Neural progenitor cell (in vitro differentiated cells): ENCODE measurements around the gene ANKDD1B. TPM values are rescaled to one million over a fixed set of nuclear protein-coding genes. Genes with fewer than 3 reads are reported as not detected.

Source experiments
- DNase-seq: peaks from one replicate; pipeline ENCODE4 v3.0.0-alpha.2; 2016; ENCODE audit warnings: low spot score
- H2AFZ ChIP-seq: fragments of 200-600 bp; sonication (generic); replicated peaks from 2 replicates; pipeline ENCODE4 v1.6.1; 2016; ENCODE audit warnings: antibody characterized with exemption
- H3F3A ChIP-seq: fragments of 200-600 bp; sonication (generic); 2 replicates; pipeline ENCODE4 v1.6.1; 2016; ENCODE audit warnings: antibody characterized with exemption, low read depth
- H3K27ac ChIP-seq: fragments of 200-600 bp; sonication (generic); 2 replicates; pipeline ENCODE4 v1.5.1; 2016; ENCODE audit warnings: mild to moderate bottlenecking
- H3K27me3 ChIP-seq: fragments of 200-600 bp; sonication (generic); 2 replicates; pipeline ENCODE4 v1.6.1; 2016; ENCODE audit warnings: mild to moderate bottlenecking, moderate library complexity
- H3K36me3 ChIP-seq: fragments of 200-600 bp; sonication (generic); 2 replicates; pipeline ENCODE4 v1.5.1; 2016
- H3K4me1 ChIP-seq: fragments of 200-600 bp; sonication (generic); 2 replicates; pipeline ENCODE4 v1.6.1; 2016; ENCODE audit warnings: mixed run types
- H3K4me2 ChIP-seq: fragments of 200-600 bp; sonication (generic); 2 replicates; pipeline ENCODE4 v1.6.1; 2016
- H3K4me3 ChIP-seq: fragments of 200-600 bp; sonication (generic); 2 replicates; pipeline ENCODE4 v1.5.1; 2016
- H3K79me2 ChIP-seq: fragments of 200-600 bp; sonication (generic); 2 replicates; pipeline ENCODE4 v1.6.1; 2016; ENCODE audit warnings: low read depth
- H3K9ac ChIP-seq: fragments of 200-600 bp; sonication (generic); 2 replicates; pipeline ENCODE4 v1.6.1; 2016
- H3K9me3 ChIP-seq: fragments of 200-600 bp; sonication (generic); 2 replicates; pipeline ENCODE4 v1.5.1; 2016; ENCODE audit warnings: low read depth
- H4K20me1 ChIP-seq: fragments of 200-600 bp; sonication (generic); 2 replicates; pipeline ENCODE4 v1.6.1; 2016; ENCODE audit warnings: low read depth
- H3K27ac Mint-ChIP-seq: 3 replicates; pipeline ENCODE4 v1.8.0; 2021; ENCODE audit warnings: mixed read lengths
- H3K27me3 Mint-ChIP-seq: 2 replicates; pipeline ENCODE4 v1.8.0; 2022; ENCODE audit warnings: low read depth, mild to moderate bottlenecking, inconsistent platforms, moderate library complexity, mixed read lengths; ENCODE audit not compliant: insufficient read depth
- H3K36me3 Mint-ChIP-seq: 3 replicates; pipeline ENCODE4 v1.8.0; 2021; ENCODE audit warnings: mixed read lengths
- H3K4me1 Mint-ChIP-seq: 3 replicates; pipeline ENCODE4 v1.8.0; 2021; ENCODE audit warnings: mixed read lengths
- H3K4me3 Mint-ChIP-seq: 3 replicates; pipeline ENCODE4 v1.8.0; 2021; ENCODE audit warnings: mild to moderate bottlenecking, moderate library complexity, mixed read lengths
- H3K9me3 Mint-ChIP-seq: 3 replicates; pipeline ENCODE4 v1.8.0; 2020; ENCODE audit warnings: mixed read lengths
- EZH2 ChIP-seq: fragments of 200-600 bp; sonication (generic); IDR thresholded peaks from 2 replicates; pipeline ENCODE4 v1.6.1; 2017; ENCODE audit warnings: antibody characterized with exemption, mild to moderate bottlenecking, moderate library complexity
- EZH2phosphoT487 ChIP-seq: fragments of 200-600 bp; sonication (generic); IDR thresholded peaks from 2 replicates; pipeline ENCODE4 v1.6.1; 2017; ENCODE audit warnings: antibody characterized with exemption
- total RNA-seq: library from RNA; depleted of rRNA; stranded (reverse); fragments of >200 nt; gene quantifications from 2 replicates; pipeline ENCODE4 v1.2.3, GENCODE V29; 2015; ENCODE audit warnings: low replicate concordance
- TF ChIP-seq, protein P1 (sequence below): fragments of 200-600 bp; sonication (generic); IDR thresholded peaks from 2 replicates; pipeline ENCODE4 v1.5.1; 2017; ENCODE audit warnings: antibody characterized with exemption, mild to moderate bottlenecking

The ANKDD1B gene
- total RNA-seq, 1 donor from 2014 or later, result 0.60 TPM

DNA sequence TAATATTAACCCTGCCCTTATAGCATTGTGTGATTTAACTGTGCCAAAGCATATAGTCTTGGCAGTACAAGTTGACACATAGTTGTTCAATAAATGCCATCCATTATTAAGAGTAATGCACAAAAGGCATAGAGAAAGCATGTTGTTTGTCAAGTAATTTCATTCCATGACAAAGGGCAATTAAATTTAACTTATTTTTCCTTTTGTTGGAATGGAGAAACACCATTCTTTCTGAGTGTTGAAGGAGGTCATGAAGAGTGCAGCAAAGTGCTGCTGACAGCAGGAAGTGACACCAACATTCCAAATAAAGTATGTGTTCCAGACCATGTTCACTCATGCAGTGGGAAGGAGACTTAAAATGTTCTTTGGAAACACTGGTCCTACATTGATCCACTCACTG is 29.1 kb downstream of the ANKDD1B start:
- Histone ChIP-seq H3K9ac (no peak overlapping the region), H3K27ac (no peak overlapping the region), H3K4me1 (no peaks in the 10 kb centered on the region), H2AFZ (no peak overlapping the region), H3F3A (no peaks in the 10 kb centered on the region), H3K4me3 (no peak overlapping the region), H3K36me3 (no peaks in the 10 kb centered on the region), H3K79me2 (no peaks in the 10 kb centered on the region), H3K4me2 (no peak overlapping the region), H3K27me3 (no peaks in the 10 kb centered on the region), H4K20me1 (no peaks in the 10 kb centered on the region), H3K9me3 (no peaks in the 10 kb centered on the region)
- TF ChIP-seq, protein P1, sequence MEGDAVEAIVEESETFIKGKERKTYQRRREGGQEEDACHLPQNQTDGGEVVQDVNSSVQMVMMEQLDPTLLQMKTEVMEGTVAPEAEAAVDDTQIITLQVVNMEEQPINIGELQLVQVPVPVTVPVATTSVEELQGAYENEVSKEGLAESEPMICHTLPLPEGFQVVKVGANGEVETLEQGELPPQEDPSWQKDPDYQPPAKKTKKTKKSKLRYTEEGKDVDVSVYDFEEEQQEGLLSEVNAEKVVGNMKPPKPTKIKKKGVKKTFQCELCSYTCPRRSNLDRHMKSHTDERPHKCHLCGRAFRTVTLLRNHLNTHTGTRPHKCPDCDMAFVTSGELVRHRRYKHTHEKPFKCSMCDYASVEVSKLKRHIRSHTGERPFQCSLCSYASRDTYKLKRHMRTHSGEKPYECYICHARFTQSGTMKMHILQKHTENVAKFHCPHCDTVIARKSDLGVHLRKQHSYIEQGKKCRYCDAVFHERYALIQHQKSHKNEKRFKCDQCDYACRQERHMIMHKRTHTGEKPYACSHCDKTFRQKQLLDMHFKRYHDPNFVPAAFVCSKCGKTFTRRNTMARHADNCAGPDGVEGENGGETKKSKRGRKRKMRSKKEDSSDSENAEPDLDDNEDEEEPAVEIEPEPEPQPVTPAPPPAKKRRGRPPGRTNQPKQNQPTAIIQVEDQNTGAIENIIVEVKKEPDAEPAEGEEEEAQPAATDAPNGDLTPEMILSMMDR, result no peak
- TF ChIP-seq EZH2, result no peak
- no peak for TF ChIP-seq EZH2phosphoT487
- no peak overlapping the region for H3K27ac Mint-ChIP-seq
- H3K9me3 Mint-ChIP-seq, result peaks cover 2% of the 10 kb centered on the region
- H3K4me1 Mint-ChIP-seq, result no peaks in the 10 kb centered on the region
- no peak for DNase-seq
- no peaks in the 10 kb centered on the region for H3K36me3 Mint-ChIP-seq
- no peaks in the 10 kb centered on the region for H3K27me3 Mint-ChIP-seq
- no peak overlapping the region for H3K4me3 Mint-ChIP-seq

DNA sequence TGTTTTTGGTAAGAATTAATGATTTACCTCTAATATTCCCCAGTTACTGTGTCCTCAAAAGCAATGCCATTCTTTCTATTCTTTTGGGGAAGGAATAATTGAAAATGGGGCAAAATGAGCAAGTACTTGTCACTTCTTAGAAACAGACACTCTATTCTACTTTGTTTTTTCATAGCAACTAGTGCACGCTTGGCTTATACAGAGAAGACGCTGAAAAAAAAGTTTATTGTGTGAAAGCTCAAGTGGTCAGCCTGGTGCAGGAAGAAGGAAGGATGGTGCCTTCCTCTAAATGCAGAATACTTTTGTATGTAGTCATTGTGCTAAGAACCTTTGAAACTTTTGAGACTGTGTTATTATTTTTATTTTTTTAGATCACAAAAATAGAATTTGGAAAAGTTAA is 29.6 kb downstream of the ANKDD1B start:
- Histone ChIP-seq H3K4me2 (no peak overlapping the region), H3K27ac (no peak overlapping the region), H3F3A (no peaks in the 10 kb centered on the region), H3K4me3 (no peak overlapping the region), H3K9ac (no peak overlapping the region), H2AFZ (no peak overlapping the region), H3K36me3 (no peaks in the 10 kb centered on the region), H3K79me2 (no peaks in the 10 kb centered on the region), H3K4me1 (no peaks in the 10 kb centered on the region), H3K9me3 (no peaks in the 10 kb centered on the region), H3K27me3 (no peaks in the 10 kb centered on the region), H4K20me1 (no peaks in the 10 kb centered on the region)
- Mint-ChIP-seq H3K9me3 (peaks cover 2% of the 10 kb centered on the region), H3K4me3 (no peak overlapping the region), H3K27ac (no peak overlapping the region), H3K4me1 (no peaks in the 10 kb centered on the region), H3K36me3 (no peaks in the 10 kb centered on the region), H3K27me3 (no peaks in the 10 kb centered on the region)
- no peak for DNase-seq
- TF ChIP-seq, protein P1, result no peak
- TF ChIP-seq EZH2, result no peak
- TF ChIP-seq EZH2phosphoT487, result no peak

DNA sequence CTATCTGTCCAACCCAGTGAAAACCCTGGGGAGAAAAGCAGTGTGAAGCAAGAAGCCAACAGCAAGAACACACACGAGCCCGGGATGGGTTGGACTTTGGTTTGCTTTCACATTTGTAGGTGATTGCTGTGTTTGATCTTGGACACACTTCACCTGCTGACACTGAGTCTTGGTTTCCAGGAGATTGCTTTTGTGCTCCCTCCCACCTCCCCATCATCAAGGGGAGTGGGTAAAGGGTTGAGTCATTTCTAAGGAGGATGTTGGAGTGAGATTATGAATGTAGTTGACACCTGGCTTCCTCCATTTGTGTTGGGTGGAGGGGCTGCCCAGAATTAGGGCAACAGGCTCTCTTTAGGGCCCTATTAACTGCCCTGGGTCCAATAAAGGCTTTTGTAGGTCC is 37.5 kb downstream of the ANKDD1B start:
- Mint-ChIP-seq H3K4me3 (no peak overlapping the region), H3K36me3 (no peaks in the 10 kb centered on the region), H3K27me3 (no peaks in the 10 kb centered on the region), H3K9me3 (no peaks in the 10 kb centered on the region), H3K4me1 (peaks cover 4% of the 10 kb centered on the region), H3K27ac (no peak overlapping the region)
- Histone ChIP-seq H3K27me3 (no peaks in the 10 kb centered on the region), H3K9me3 (no peaks in the 10 kb centered on the region), H3K9ac (no peak overlapping the region), H2AFZ (no peak overlapping the region), H3F3A (no peaks in the 10 kb centered on the region), H3K36me3 (no peaks in the 10 kb centered on the region), H3K4me3 (no peak overlapping the region), H4K20me1 (no peaks in the 10 kb centered on the region), H3K27ac (no peak overlapping the region), H3K4me2 (no peak overlapping the region), H3K4me1 (no peaks in the 10 kb centered on the region), H3K79me2 (no peaks in the 10 kb centered on the region)
- no peak for DNase-seq
- TF ChIP-seq, protein P1, result no peak
- TF ChIP-seq EZH2 (no peak), EZH2phosphoT487 (no peak)
